Suppressor macrophage treated with lipopolysaccharide for 1 hour (primary cell): ENCODE measurements around the gene OR51F2.
"Not testable (repeated sequence)": the region's sequence is repeated elsewhere in the genome, so short reads cannot be mapped to it uniquely, and the experiment has no call there.

Experiments
- DNase-seq, 3 donors: peaks; one replicate each; pipeline ENCODE4 v3.0.0-alpha.2; 2020 to 2022

The OR51F2 gene

GRCh38 chr11:4821021-4821420 lies at the start of gene OR51F2:
Gene OR51F2, plus strand, starts transcription at chr11:4821321. Its CDS starts 101 bp downstream, at chr11:4821422.
- no peak for DNase-seq

- DNase-seq: no peak
Observed at GRCh38 chr11:4782454-4782853, 38.7 kb upstream of the OR51F2 start.

GRCh38 chr11:4797206-4797605 lies 23.9 kb upstream of the OR51F2 start:
- DNase-seq: peak in 2 of 3 donors; percentile 0 to 2

- DNase-seq: no peak
Observed at GRCh38 chr11:4798427-4799183, 22.5 kb upstream of the OR51F2 start.

GRCh38 chr11:4801316-4801715 lies 19.8 kb upstream of the OR51F2 start:
- DNase-seq: not testable (repeated sequence)

GRCh38 chr11:4804280-4804679 lies 16.8 kb upstream of the OR51F2 start, which contains the start of gene OR52R1:
Gene OR52R1, minus strand, starts transcription at chr11:4804380. Its CDS starts 0 bp downstream, at chr11:4804380.
- no peak for DNase-seq

- no peak for DNase-seq
Observed at GRCh38 chr11:4808476-4808875, 12.6 kb upstream of the OR51F2 start.

GRCh38 chr11:4809246-4809645 lies 11.9 kb upstream of the OR51F2 start:
- DNase-seq: no peak

- DNase-seq: no peak
Observed at GRCh38 chr11:4825132-4825531, 4.0 kb downstream of the OR51F2 start.

GRCh38 chr11:4826425-4826824 lies 5.3 kb downstream of the OR51F2 start:
- DNase-seq: peak in 1 of 3 donors; percentile 0

- no peak for DNase-seq
Observed at GRCh38 chr11:4830346-4830745, 9.2 kb downstream of the OR51F2 start.

- DNase-seq: no peak
Observed at GRCh38 chr11:4830909-4831308, 9.8 kb downstream of the OR51F2 start.

GRCh38 chr11:4839851-4840549 lies 18.9 kb downstream of the OR51F2 start:
- no peak for DNase-seq

GRCh38 chr11:4848908-4849532 lies 27.9 kb downstream of the OR51F2 start, which contains the start of gene OR51S1:
Gene OR51S1, minus strand, starts transcription at chr11:4849208. Its CDS starts 0 bp downstream, at chr11:4849208.
- no peak for DNase-seq

GRCh38 chr11:4851033-4851432 lies 29.9 kb downstream of the OR51F2 start:
- no peak for DNase-seq

GRCh38 chr11:4854286-4854685 lies 33.2 kb downstream of the OR51F2 start:
- not testable (repeated sequence) for DNase-seq

- DNase-seq: no peak
Observed at GRCh38 chr11:4862447-4863236, 41.5 kb downstream of the OR51F2 start.

- no peak for DNase-seq
Observed at GRCh38 chr11:4863876-4864275, 42.8 kb downstream of the OR51F2 start.

- DNase-seq: no peak
Observed at GRCh38 chr11:4865855-4866254, 44.7 kb downstream of the OR51F2 start.
